Tibial artery (tissue), 4 donors: ENCODE data around the gene GNG7.
A peak's percentile ranks its signal among the peaks of the same experiment; 100 is the strongest.
"Not testable (repeated sequence)": the region's sequence is repeated elsewhere in the genome, so short reads cannot be mapped to it uniquely, and the experiment has no call there.

ENCODE experiments used
- DNase-seq, 2 donors: peaks; one replicate each; pipeline ENCODE4 v3.0.0-alpha.2; 2019
- H3K27ac ChIP-seq, 2 donors: fragments of 200-600 bp; sonication (generic) in 1 of 2; 1 replicate in 1 of 2; 2 replicates in 1 of 2; pipeline ENCODE4 v1.5.1; 2018 to 2019; ENCODE audit warnings: mild to moderate bottlenecking in 1 of 2
- H3K27me3 ChIP-seq, 2 donors: fragments of 200-600 bp; sonication (generic) in 1 of 2; one replicate each; pipeline versions ENCODE4 v1.5.1 to v1.6.0; 2016 to 2019
- H3K36me3 ChIP-seq, 3 donors: fragments of 200-600 bp; sonication (generic) in 2 of 3; one replicate each; pipeline ENCODE4 v1.5.1; 2016 to 2019; ENCODE audit warnings: mild to moderate bottlenecking in 2 of 3
- H3K4me1 ChIP-seq, 4 donors: fragments of 200-600 bp; sonication (generic) in 2 of 4; 1 replicate in 3 of 4; 2 replicates in 1 of 4; pipeline ENCODE4 v1.5.1; 2016 to 2019
- H3K4me3 ChIP-seq, 2 donors: fragments of 200-600 bp; sonication (generic) in 1 of 2; 1 replicate in 1 of 2; 2 replicates in 1 of 2; pipeline ENCODE4 v1.5.1; 2018 to 2019; ENCODE audit warnings: mild to moderate bottlenecking in 2 of 2
- H3K9me3 ChIP-seq, 3 donors: fragments of 200-600 bp; sonication (generic) in 1 of 3; one replicate each; pipeline ENCODE4 v1.5.1; 2016 to 2019
- CTCF ChIP-seq, 2 experiments: fragments of 200-600 bp in 1 of 2; fragments of 450-650 bp in 1 of 2; IDR thresholded peaks; one replicate each; pipeline ENCODE4 v1.5.1; 2017 to 2019; ENCODE audit warnings: antibody characterized with exemption in 2 of 2, mild to moderate bottlenecking in 1 of 2, moderate library complexity in 1 of 2
- intact Hi-C: fragments of 100-400 bp; cut with DNase I; formaldehyde crosslinking; loops from one replicate; pipeline ENCODE4 v1.15.0; 2023; ENCODE audit warnings: low total_unique reads

The GNG7 gene

GRCh38 chr19:2561895-2562294 is 140.6 kb downstream of the GNG7 start:
- Histone ChIP-seq H3K27ac (no peak overlapping the region), H3K36me3 (no peaks in the 10 kb centered on the region), H3K4me3 (peak overlapping the region in 1 of 2 donors; percentile 24), H3K9me3 (no peaks in the 10 kb centered on the region), H3K27me3 (no peaks in the 10 kb centered on the region), H3K4me1 (no peaks in the 10 kb centered on the region)
- intact Hi-C loops = no loop called here
- no peak for TF ChIP-seq CTCF (IDR thresholded peaks at IDR 0.05)
- DNase-seq = no peak

DNA sequence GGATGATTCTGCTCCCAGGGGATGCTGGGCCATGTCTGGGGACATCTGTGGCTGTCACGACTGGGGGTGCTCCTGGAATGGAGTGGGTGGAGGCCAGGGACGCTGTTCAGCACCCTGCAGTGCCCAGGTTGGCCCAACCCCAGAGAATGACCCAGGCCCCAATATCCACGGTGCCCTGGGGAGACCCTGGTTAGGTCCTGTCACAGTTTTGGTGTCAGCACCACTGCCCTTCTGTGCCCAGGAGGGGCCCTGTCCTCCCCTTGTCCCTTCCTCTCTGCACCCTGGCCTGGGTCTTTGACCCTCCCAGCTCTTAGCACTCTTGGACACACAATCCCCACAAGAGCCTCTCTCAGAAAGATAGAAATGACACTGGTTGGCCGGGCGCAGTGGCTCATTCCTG is 141.3 kb downstream of the GNG7 start:
- TF ChIP-seq CTCF (IDR thresholded peaks at IDR 0.05) = no peak
- Histone ChIP-seq H3K4me3 (no peak overlapping the region), H3K27me3 (no peaks in the 10 kb centered on the region), H3K4me1 (peaks cover 0 to 3% (median 0%) of the 10 kb centered on the region in 4 donors), H3K36me3 (no peaks in the 10 kb centered on the region), H3K9me3 (no peaks in the 10 kb centered on the region), H3K27ac (no peak overlapping the region)
- intact Hi-C loops = no loop called here
- no peak for DNase-seq

DNA sequence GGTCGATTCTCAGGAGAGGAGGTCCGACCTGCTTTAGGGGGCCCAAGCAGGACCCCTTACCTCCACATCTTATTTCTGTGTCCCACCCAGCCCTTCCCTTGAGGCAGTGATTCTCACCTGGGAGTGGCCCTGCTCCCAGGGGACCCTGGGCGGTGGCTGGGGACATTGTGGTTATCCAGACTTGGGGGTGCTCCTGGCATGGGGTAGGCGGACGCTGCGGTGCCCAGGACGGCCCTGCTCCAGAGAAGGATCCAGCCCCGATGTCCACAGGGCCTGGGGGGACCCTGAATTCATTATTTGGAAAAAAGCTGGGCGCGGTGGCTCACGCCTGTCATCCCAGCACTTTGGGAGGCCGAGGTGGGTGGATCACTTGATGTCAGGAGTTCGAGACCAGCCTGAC is 142.1 kb downstream of the GNG7 start:
- no peak for TF ChIP-seq CTCF (IDR thresholded peaks at IDR 0.05)
- intact Hi-C loops = no loop called here

DNA sequence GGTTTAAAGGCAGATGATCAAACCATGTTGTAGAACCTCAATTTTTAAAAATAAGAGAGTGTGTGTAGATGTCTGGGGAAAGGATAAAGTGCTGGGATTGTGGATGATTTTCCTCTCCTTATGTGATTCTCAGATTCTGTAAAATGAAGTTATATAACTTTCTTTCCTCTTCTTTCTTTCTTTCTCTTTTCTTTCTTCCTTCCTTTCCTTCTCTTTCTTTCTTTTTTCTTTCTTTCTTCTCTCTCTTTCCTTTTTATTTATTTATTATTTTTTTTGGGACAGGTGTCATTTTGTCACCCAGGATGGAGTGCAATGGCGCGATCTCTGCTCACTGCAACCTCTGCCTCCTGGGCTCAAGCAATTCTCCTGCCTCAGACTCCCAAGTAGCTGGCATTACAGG is 144.0 kb downstream of the GNG7 start:
- TF ChIP-seq CTCF (IDR thresholded peaks at IDR 0.05) = no peak
- intact Hi-C loops = no loop called here
- Histone ChIP-seq H3K9me3 (no peaks in the 10 kb centered on the region), H3K36me3 (no peaks in the 10 kb centered on the region), H3K4me1 (peaks cover 0 to 20% (median 8%) of the 10 kb centered on the region in 4 donors), H3K27me3 (no peaks in the 10 kb centered on the region), H3K27ac (no peak overlapping the region), H3K4me3 (no peak overlapping the region)
- DNase-seq = no peak

More for the DNA sequence above, 142.1 kb downstream of the GNG7 start:
- Histone ChIP-seq H3K4me1 (peaks cover 0 to 11% (median 3%) of the 10 kb centered on the region in 4 donors), H3K4me3 (no peak overlapping the region), H3K27ac (no peak overlapping the region), H3K36me3 (no peaks in the 10 kb centered on the region), H3K9me3 (no peaks in the 10 kb centered on the region), H3K27me3 (no peaks in the 10 kb centered on the region)
- DNase-seq = peak in 1 of 2 donors; percentile 33

DNA sequence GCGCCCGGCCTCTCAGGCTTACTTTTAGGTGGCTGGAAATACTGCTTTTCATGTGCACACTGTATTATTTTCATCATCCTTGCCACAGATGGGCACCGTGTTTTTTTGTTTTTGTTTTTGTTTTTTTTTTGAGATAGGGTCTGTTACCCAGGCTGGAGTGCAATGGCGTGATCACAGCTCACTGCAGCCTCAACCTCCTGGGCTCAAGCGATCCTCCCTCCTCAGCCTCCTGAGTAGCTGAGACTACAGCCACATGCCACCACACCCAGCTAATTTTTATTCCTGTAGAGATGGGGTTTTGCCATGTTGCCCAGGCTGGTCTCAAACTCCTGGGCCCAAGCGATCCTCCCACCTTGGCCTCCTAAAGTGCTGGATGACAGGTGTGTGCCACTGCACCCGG is 144.4 kb downstream of the GNG7 start:
- H3K9me3 ChIP-seq, DNase-seq, H3K4me3 ChIP-seq, H3K36me3 ChIP-seq, H3K27me3 ChIP-seq, intact Hi-C loops, H3K27ac ChIP-seq: not testable (repeated sequence)
- H3K4me1 ChIP-seq = peaks cover 0 to 20% (median 8%) of the 10 kb centered on the region in 4 donors

DNA sequence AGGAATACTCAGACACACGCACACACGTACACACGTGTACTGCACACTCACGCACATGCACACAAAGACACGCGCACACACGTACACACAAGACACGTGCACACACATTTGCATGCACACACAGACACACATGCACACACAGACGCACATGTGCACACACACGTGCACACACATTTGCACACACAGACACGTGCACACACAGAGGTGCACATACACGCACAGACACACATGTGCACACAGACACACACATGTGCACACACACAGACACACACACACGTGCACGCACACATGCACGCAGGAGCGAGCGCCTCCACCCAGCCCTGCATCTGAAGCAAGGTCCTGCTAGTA is 145.4 kb downstream of the GNG7 start:
- no peak for TF ChIP-seq CTCF (IDR thresholded peaks at IDR 0.05)
- Histone ChIP-seq H3K4me1 (peaks cover 0 to 20% (median 8%) of the 10 kb centered on the region in 4 donors), H3K27me3 (no peaks in the 10 kb centered on the region), H3K27ac (no peak overlapping the region), H3K9me3 (no peaks in the 10 kb centered on the region), H3K4me3 (no peak overlapping the region), H3K36me3 (no peaks in the 10 kb centered on the region)
- intact Hi-C loops = no loop called here
- DNase-seq = peak in 1 of 2 donors; percentile 38
